GM12865 (cell line): ENCODE data around the gene KCNH5.
"Not testable (repeated sequence)": the region's sequence is repeated elsewhere in the genome, so short reads cannot be mapped to it uniquely, and the experiment has no call there.

Source experiments
- DNase-seq: peaks from one replicate; pipeline ENCODE4 v3.0.0; 2010; ENCODE audit warnings: low read depth
- H3K4me3 ChIP-seq: 2 replicates; pipeline ENCODE4 v1.5.1; 2011; ENCODE audit warnings: mild to moderate bottlenecking, low read depth, low read length, control low read depth
- CTCF ChIP-seq: IDR thresholded peaks from 2 replicates; pipeline ENCODE4 v1.5.1; 2011; ENCODE audit warnings: low read length, control low read depth, low read depth, inconsistent platforms; ENCODE audit not compliant: insufficient read depth; ENCODE audit errors: missing control alignments

KCNH5 gene

GRCh38 chr14:62778310-62778709, 266.9 kb downstream of the KCNH5 start:
- no peak overlapping the region for H3K4me3 ChIP-seq
- no peak for DNase-seq
- no peak for TF ChIP-seq CTCF

GRCh38 chr14:62777510-62777909, 267.7 kb downstream of the KCNH5 start:
- no peak overlapping the region for H3K4me3 ChIP-seq
- TF ChIP-seq CTCF = no peak
- no peak for DNase-seq

- no peak for DNase-seq
- TF ChIP-seq CTCF = no peak
- no peak overlapping the region for H3K4me3 ChIP-seq
Observed at GRCh38 chr14:62776300-62776699, 269.0 kb downstream of the KCNH5 start.

- TF ChIP-seq CTCF = no peak
- no peak overlapping the region for H3K4me3 ChIP-seq
- no peak for DNase-seq
Observed at GRCh38 chr14:62768753-62769152, 276.5 kb downstream of the KCNH5 start.

GRCh38 chr14:62763951-62764350, 281.3 kb downstream of the KCNH5 start:
- DNase-seq = no peak
- TF ChIP-seq CTCF = no peak
- H3K4me3 ChIP-seq = no peak overlapping the region

GRCh38 chr14:62759796-62760195, 285.5 kb downstream of the KCNH5 start:
- no peak for TF ChIP-seq CTCF
- no peak overlapping the region for H3K4me3 ChIP-seq
- DNase-seq = no peak

- not testable (repeated sequence) for DNase-seq, H3K4me3 ChIP-seq
Observed at GRCh38 chr14:62746881-62747280, 298.4 kb downstream of the KCNH5 start.
